Activated T-cell treated with anti-CD3 and anti-CD28 coated beads for 24 hours (primary cell): ENCODE measurements around the gene OR51T1.

ENCODE experiments used
- DNase-seq: peaks from one replicate; pipeline ENCODE4 v3.0.0-alpha.2; 2020; ENCODE audit warnings: low read depth

OR51T1 gene

DNA sequence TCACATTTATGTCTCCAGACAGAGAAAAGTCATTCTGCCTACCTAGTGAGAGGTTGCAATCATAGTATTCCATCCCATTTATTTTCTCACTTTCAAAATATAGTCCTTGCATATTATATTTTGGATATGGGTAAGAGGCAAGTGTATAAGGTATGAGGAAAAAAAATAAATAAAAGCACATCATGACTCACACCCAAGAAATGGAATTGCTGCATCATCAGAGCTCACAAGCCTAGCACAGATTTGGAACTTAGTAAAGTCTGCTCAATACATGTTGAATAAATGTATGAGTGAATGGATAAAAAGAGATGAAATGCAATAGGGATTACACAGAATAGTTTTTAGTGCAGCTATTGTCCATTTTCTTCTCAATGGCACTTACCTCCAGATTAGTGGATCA, 44.9 kb downstream of the OR51T1 start:
- no peak for DNase-seq
